Panc1 (cell line): Measurements from ENCODE around the gene TEK. TPM values are rescaled to one million over a fixed set of nuclear protein-coding genes. Genes with fewer than 3 reads are reported as not detected.

ENCODE experiments used
- ATAC-seq: fragments of 200-7000 bp; cut with Tn5 transposase; 2 replicates; pipeline ENCODE4 v1.9.1; 2020; ENCODE audit warnings: mild to moderate bottlenecking, moderate library complexity
- BruUV-seq: library from RNA; stranded (reverse); fragments of 400-500 nt; replicated peaks from 2 replicates; lab custom pipeline; 2021; lab: Mats Ljungman, UMichigan
- CTCF ChIA-PET: fragments of 300-600 bp; sonication (Branson Sonifier 250); formaldehyde crosslinking; loops from one replicate; lab custom pipeline; 2022; ENCODE audit warnings: antibody characterized with exemption; lab: Charles Lee
- POLR2A ChIA-PET: fragments of 300-600 bp; sonication (Branson Sonifier 250); formaldehyde crosslinking; loops from one replicate; lab custom pipeline; 2022; ENCODE audit warnings: antibody characterized with exemption; lab: Charles Lee
- DNase-seq: peaks from one replicate; pipeline ENCODE4 v3.0.0-alpha.2; 2010; ENCODE audit warnings: low read depth, low spot score
- H3K27ac ChIP-seq: 2 replicates; pipeline ENCODE4 v1.5.1; 2011; ENCODE audit warnings: mild to moderate bottlenecking, low read length, inconsistent platforms
- H3K27me3 ChIP-seq: fragments of 200-500 bp; sonication (Bioruptor generic); 2 replicates; pipeline ENCODE4 v1.6.0; 2014; ENCODE audit warnings: low read length, inconsistent platforms; ENCODE audit not compliant: control insufficient read depth, insufficient read depth
- H3K36me3 ChIP-seq: fragments of 200-500 bp; sonication (Bioruptor generic); 2 replicates; pipeline ENCODE4 v1.5.1; 2014; ENCODE audit warnings: inconsistent platforms, mild to moderate bottlenecking, low read length, moderate library complexity; ENCODE audit not compliant: control insufficient read depth, insufficient read depth
- H3K4me1 ChIP-seq: 2 replicates; pipeline ENCODE4 v1.5.1; 2011; ENCODE audit warnings: inconsistent platforms, mild to moderate bottlenecking, low read length, moderate library complexity; ENCODE audit not compliant: control insufficient read depth, insufficient read depth
- H3K4me3 ChIP-seq, 2 experiments: 2 replicates each; pipeline ENCODE4 v1.5.1; 2011 to 2012; ENCODE audit warnings: low read depth in 2 of 2, low read length in 2 of 2, mild to moderate bottlenecking in 2 of 2, inconsistent platforms in 1 of 2, moderate library complexity in 1 of 2
- H3K9me3 ChIP-seq: fragments of 200-500 bp; sonication (Bioruptor generic); 2 replicates; pipeline ENCODE4 v1.5.1; 2014; ENCODE audit warnings: low read depth, mild to moderate bottlenecking, inconsistent platforms, low read length, moderate library complexity; ENCODE audit not compliant: control insufficient read depth, insufficient read depth
- POLR2AphosphoS5 ChIP-seq: IDR thresholded peaks from 2 replicates; pipeline ENCODE4 v1.6.1; 2012; ENCODE audit warnings: mild to moderate bottlenecking, low read depth, low read length, moderate library complexity
- SIN3A ChIP-seq: IDR thresholded peaks from 2 replicates; pipeline ENCODE4 v1.6.1; 2012; ENCODE audit warnings: low read depth, mild to moderate bottlenecking, low read length, moderate library complexity, borderline replicate concordance; ENCODE audit not compliant: insufficient read depth
- TCF7L2 ChIP-seq: IDR thresholded peaks from 2 replicates; pipeline ENCODE4 v1.6.1; 2011; ENCODE audit warnings: mild to moderate bottlenecking, low read depth, low read length, inconsistent platforms
- in situ Hi-C: cut with HindIII; loops from 2 replicates; pipeline ENCODE4 v1.10.0; 2016; ENCODE audit warnings: low sequenced_read_pairs, low pct_unique_long_range_greater_than_20kb
- intact Hi-C: fragments of 100-400 bp; cut with micrococcal nuclease; formaldehyde crosslinking; loops from one replicate; pipeline ENCODE4 v1.10.0; 2022; ENCODE audit not compliant: unreplicated experiment
- total RNA-seq: library from RNA; stranded (reverse); gene quantifications from one replicate; pipeline ENCODE4 v1.2.1, GENCODE V29; 2021; ENCODE audit not compliant: unreplicated experiment
- TF ChIP-seq, protein P1 (sequence below), 2 experiments: IDR thresholded peaks; 2 replicates each; pipeline ENCODE4 v1.6.1; 2011 to 2012; ENCODE audit warnings: low read depth in 2 of 2, control low read depth in 1 of 2, low read length in 1 of 2, mild to moderate bottlenecking in 1 of 2, moderate library complexity in 1 of 2; ENCODE audit not compliant: insufficient read depth in 1 of 2
- TF ChIP-seq, protein P2 (sequence below): fragments of 450-650 bp; IDR thresholded peaks from 2 replicates; pipeline ENCODE4 v1.5.1; 2017; ENCODE audit warnings: mild to moderate bottlenecking

The TEK gene
- total RNA-seq, 1 experiment from 2014 or later = not detected

GRCh38 chr9:27073841-27074728, 34.9 kb upstream of the TEK start:
- ATAC-seq = no peak
- in situ Hi-C loops (no loop called here), intact Hi-C loops (no loop called here)
- TF ChIP-seq POLR2AphosphoS5 (no peak), TCF7L2 (no peak), SIN3A (no peak)
- TF ChIP-seq, protein P1, sequence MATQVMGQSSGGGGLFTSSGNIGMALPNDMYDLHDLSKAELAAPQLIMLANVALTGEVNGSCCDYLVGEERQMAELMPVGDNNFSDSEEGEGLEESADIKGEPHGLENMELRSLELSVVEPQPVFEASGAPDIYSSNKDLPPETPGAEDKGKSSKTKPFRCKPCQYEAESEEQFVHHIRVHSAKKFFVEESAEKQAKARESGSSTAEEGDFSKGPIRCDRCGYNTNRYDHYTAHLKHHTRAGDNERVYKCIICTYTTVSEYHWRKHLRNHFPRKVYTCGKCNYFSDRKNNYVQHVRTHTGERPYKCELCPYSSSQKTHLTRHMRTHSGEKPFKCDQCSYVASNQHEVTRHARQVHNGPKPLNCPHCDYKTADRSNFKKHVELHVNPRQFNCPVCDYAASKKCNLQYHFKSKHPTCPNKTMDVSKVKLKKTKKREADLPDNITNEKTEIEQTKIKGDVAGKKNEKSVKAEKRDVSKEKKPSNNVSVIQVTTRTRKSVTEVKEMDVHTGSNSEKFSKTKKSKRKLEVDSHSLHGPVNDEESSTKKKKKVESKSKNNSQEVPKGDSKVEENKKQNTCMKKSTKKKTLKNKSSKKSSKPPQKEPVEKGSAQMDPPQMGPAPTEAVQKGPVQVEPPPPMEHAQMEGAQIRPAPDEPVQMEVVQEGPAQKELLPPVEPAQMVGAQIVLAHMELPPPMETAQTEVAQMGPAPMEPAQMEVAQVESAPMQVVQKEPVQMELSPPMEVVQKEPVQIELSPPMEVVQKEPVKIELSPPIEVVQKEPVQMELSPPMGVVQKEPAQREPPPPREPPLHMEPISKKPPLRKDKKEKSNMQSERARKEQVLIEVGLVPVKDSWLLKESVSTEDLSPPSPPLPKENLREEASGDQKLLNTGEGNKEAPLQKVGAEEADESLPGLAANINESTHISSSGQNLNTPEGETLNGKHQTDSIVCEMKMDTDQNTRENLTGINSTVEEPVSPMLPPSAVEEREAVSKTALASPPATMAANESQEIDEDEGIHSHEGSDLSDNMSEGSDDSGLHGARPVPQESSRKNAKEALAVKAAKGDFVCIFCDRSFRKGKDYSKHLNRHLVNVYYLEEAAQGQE (IDR thresholded peaks at IDR 0.05; ENCODE audit: insufficient read depth in 1 of 2, low read depth in 2 of 2, low read length in 1 of 2) = no peak
- TF ChIP-seq, protein P2, sequence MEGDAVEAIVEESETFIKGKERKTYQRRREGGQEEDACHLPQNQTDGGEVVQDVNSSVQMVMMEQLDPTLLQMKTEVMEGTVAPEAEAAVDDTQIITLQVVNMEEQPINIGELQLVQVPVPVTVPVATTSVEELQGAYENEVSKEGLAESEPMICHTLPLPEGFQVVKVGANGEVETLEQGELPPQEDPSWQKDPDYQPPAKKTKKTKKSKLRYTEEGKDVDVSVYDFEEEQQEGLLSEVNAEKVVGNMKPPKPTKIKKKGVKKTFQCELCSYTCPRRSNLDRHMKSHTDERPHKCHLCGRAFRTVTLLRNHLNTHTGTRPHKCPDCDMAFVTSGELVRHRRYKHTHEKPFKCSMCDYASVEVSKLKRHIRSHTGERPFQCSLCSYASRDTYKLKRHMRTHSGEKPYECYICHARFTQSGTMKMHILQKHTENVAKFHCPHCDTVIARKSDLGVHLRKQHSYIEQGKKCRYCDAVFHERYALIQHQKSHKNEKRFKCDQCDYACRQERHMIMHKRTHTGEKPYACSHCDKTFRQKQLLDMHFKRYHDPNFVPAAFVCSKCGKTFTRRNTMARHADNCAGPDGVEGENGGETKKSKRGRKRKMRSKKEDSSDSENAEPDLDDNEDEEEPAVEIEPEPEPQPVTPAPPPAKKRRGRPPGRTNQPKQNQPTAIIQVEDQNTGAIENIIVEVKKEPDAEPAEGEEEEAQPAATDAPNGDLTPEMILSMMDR = no peak
- H3K36me3 ChIP-seq = no peaks in the 10 kb centered on the region
- no peak for DNase-seq
- ChIA-PET CTCF (no interaction called here), POLR2A (no interaction called here)
- H3K4me1 ChIP-seq = no peaks in the 10 kb centered on the region
- H3K9me3 ChIP-seq = no peaks in the 10 kb centered on the region
- no peaks in the 10 kb centered on the region for H3K27me3 ChIP-seq
- H3K4me3 ChIP-seq = no peak overlapping the region
- H3K27ac ChIP-seq = no peak overlapping the region
- BruUV-seq = no TSS peak

DNA sequence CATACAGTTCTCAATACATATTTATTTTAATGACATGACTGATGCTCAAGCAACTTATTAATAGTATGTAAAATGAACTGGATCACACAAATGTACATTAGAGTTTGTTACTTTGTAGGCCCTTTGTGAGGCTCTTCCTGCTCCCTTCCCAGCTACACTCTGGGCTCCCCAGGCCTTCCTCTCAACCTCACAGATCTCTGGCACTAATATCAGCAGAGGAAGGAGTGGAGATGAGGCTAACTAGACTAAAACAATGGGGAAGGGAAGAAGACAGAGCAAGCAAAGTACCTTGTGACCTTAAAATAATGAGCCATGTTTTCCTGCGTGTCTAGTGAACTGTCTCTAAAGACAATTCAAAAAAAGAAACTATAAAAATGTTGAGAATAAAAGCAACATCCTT, 30.3 kb upstream of the TEK start:
- ATAC-seq = no peak
- DNase-seq = no peak
- TF ChIP-seq, protein P1 (IDR thresholded peaks at IDR 0.05; ENCODE audit: insufficient read depth in 1 of 2, low read depth in 2 of 2, low read length in 1 of 2) = no peak
- TF ChIP-seq SIN3A (no peak), POLR2AphosphoS5 (no peak), TCF7L2 (no peak)
- TF ChIP-seq, protein P2 = no peak
- Histone ChIP-seq H3K9me3 (no peaks in the 10 kb centered on the region), H3K27ac (no peak overlapping the region), H3K4me1 (no peaks in the 10 kb centered on the region), H3K36me3 (no peaks in the 10 kb centered on the region), H3K27me3 (no peaks in the 10 kb centered on the region), H3K4me3 (no peak overlapping the region)
- ChIA-PET POLR2A (no interaction called here), CTCF (no interaction called here)
- in situ Hi-C loops (no loop called here), intact Hi-C loops (no loop called here)
- no TSS peak for BruUV-seq
